H1 (cell line): ENCODE measurements around the gene PCBP4. TPM values are rescaled to one million over a fixed set of nuclear protein-coding genes. Genes with fewer than 3 reads are reported as not detected.

ENCODE experiments used
- CBX8 ChIP-seq: fragments of 300-800, 300-1000 bp; sonication (generic); IDR thresholded peaks from 2 replicates; pipeline ENCODE4 v1.7.1; 2016; ENCODE audit warnings: low read depth, low read length, borderline replicate concordance
- EZH2 ChIP-seq: fragments of 200-600 bp; sonication (generic); IDR thresholded peaks from 2 replicates; pipeline ENCODE4 v1.7.1; 2012; ENCODE audit warnings: low read depth, mild to moderate bottlenecking, moderate library complexity, low read length, inconsistent platforms; ENCODE audit not compliant: severe bottlenecking
- NRF1 ChIP-seq: IDR thresholded peaks from 2 replicates; pipeline ENCODE4 v1.6.1; 2011; ENCODE audit warnings: mild to moderate bottlenecking, low read depth, low read length, improper control_type of control experiment
- SP1 ChIP-seq: IDR thresholded peaks from 2 replicates; pipeline ENCODE4 v1.6.1; 2011; ENCODE audit warnings: low read depth, low read length
- TAF1 ChIP-seq: IDR thresholded peaks from 2 replicates; pipeline ENCODE4 v1.6.1; 2011; ENCODE audit warnings: mild to moderate bottlenecking, low read depth, low read length
- TEAD4 ChIP-seq: IDR thresholded peaks from 2 replicates; pipeline ENCODE4 v1.6.1; 2012; ENCODE audit warnings: low read depth, low read length, inconsistent platforms, mixed read lengths
- YY1 ChIP-seq: IDR thresholded peaks from 2 replicates; pipeline ENCODE4 v1.6.1; 2011; ENCODE audit warnings: low read depth, mild to moderate bottlenecking, low read length
- polyA plus RNA-seq, 7 experiments: library from polyadenylated mRNA; depleted of rRNA in 3 of 7; stranded (reverse) in 5 of 7; unstranded in 2 of 7; fragments of >200 nt in 5 of 7; fragments of 200-250 nt in 2 of 7; gene quantifications; 1 replicate in 5 of 7; 2 replicates in 1 of 7; 4 replicates in 1 of 7; pipeline versions ENCODE4 v1.2.1 to v1.2.3, GENCODE V29; 2011 to 2013; ENCODE audit warnings: missing spikeins in 2 of 7, mixed read lengths in 2 of 7
- total RNA-seq: library from RNA; stranded (reverse); fragmentation: NEBNext Ultra II Directional; extraction: Animal tissue kit (Norgen Biotek cat#: 25700); gene quantifications from 2 replicates; pipeline ENCODE4 v1.2.1, GENCODE V29; 2021

The PCBP4 gene
- total and polyA plus RNA-seq, 2 of the 8 experiments (the other 6 are each of a cell fraction or from before 2014, with no cell fraction given), result 16.4 to 34.1 TPM

- TF ChIP-seq NRF1, result no peak
- TF ChIP-seq TAF1, result no peak
- TF ChIP-seq YY1, result no peak
- no peak for TF ChIP-seq SP1
- no peak for TF ChIP-seq EZH2
- TF ChIP-seq TEAD4, result no peak
- TF ChIP-seq CBX8, result no peak
- TF ChIP-seq, all 59 proteins: peak for 0
Measured at GRCh38 chr3:51961011-51961410, 6.2 kb downstream of the PCBP4 start (continued).
